Measurements from ENCODE around the gene SLC25A40. TPM values are rescaled to one million over a fixed set of nuclear protein-coding genes. Genes with fewer than 3 reads are reported as not detected.
"Not testable (repeated sequence)": the region's sequence is repeated elsewhere in the genome, so short reads cannot be mapped to it uniquely, and the experiment has no call there.

SLC25A40 gene
- total RNA-seq, 4 donors from 2014 or later, result 8.3 to 16.8 (median 9.9) TPM

GRCh38 chr7:87837597-87837996, 38.6 kb downstream of the SLC25A40 start:
- H3K36me3 ChIP-seq, result peaks cover 0 to 34% (median 0%) of the 10 kb centered on the region in 3 donors
- 52 to 89% methylated on average over 1 of the region's 1 CpG for WGBS, 2 donors
- DNase-seq, result no peak
- H3K4me1 ChIP-seq, result no peaks in the 10 kb centered on the region
- H3K27ac ChIP-seq, result no peak overlapping the region
- intact Hi-C loops (cut with DNase I), result no loop called here
- no peak overlapping the region for H3K4me3 ChIP-seq
- TF ChIP-seq, protein P1, sequence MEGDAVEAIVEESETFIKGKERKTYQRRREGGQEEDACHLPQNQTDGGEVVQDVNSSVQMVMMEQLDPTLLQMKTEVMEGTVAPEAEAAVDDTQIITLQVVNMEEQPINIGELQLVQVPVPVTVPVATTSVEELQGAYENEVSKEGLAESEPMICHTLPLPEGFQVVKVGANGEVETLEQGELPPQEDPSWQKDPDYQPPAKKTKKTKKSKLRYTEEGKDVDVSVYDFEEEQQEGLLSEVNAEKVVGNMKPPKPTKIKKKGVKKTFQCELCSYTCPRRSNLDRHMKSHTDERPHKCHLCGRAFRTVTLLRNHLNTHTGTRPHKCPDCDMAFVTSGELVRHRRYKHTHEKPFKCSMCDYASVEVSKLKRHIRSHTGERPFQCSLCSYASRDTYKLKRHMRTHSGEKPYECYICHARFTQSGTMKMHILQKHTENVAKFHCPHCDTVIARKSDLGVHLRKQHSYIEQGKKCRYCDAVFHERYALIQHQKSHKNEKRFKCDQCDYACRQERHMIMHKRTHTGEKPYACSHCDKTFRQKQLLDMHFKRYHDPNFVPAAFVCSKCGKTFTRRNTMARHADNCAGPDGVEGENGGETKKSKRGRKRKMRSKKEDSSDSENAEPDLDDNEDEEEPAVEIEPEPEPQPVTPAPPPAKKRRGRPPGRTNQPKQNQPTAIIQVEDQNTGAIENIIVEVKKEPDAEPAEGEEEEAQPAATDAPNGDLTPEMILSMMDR (IDR thresholded peaks at IDR 0.05), result no peak
- TF ChIP-seq POLR2A (IDR thresholded peaks at IDR 0.05), result no peak
- H3K27me3 ChIP-seq, result no peaks in the 10 kb centered on the region
- no peaks in the 10 kb centered on the region for H3K9me3 ChIP-seq

GRCh38 chr7:87833130-87833529, 43.0 kb downstream of the SLC25A40 start:
- no peak overlapping the region for H3K4me3 ChIP-seq
- intact Hi-C loops (cut with DNase I), result no loop called here
- H3K27ac ChIP-seq, result no peak overlapping the region
- no peaks in the 10 kb centered on the region for H3K4me1 ChIP-seq
- TF ChIP-seq, protein P1 (IDR thresholded peaks at IDR 0.05), result no peak
- no peak for TF ChIP-seq POLR2A (IDR thresholded peaks at IDR 0.05)
- H3K9me3 ChIP-seq, result no peaks in the 10 kb centered on the region
- H3K27me3 ChIP-seq, result no peaks in the 10 kb centered on the region
- DNase-seq, result no peak
- WGBS, 2 donors, result 77 to 93% methylated on average over 1 of the region's 1 CpG
- peaks cover 0 to 28% (median 0%) of the 10 kb centered on the region in 3 donors for H3K36me3 ChIP-seq

DNA sequence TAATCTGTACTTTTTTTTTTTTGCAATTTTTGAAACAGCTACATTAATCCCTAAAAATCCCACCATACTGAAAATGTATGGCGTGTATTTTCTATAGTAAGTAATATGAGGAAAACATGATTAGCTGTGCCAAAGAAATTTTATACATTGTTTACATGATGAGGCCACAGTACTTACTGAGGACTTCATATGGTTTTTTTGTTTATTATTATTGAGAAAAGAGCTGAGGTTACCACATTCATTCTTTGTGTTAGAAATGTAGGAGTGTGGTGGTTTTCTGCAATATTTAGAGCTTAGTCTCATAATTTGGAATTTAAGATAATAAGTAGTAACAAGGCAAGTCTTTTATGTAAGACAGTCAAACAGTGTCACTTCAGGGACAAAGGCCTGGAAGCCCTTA, 45.1 kb downstream of the SLC25A40 start:
- Histone ChIP-seq H3K27me3 (no peaks in the 10 kb centered on the region), H3K9me3 (no peaks in the 10 kb centered on the region), H3K36me3 (peaks cover 0 to 18% (median 0%) of the 10 kb centered on the region in 3 donors), H3K4me3 (no peak overlapping the region), H3K4me1 (no peaks in the 10 kb centered on the region), H3K27ac (no peak overlapping the region)
- TF ChIP-seq, protein P1 (IDR thresholded peaks at IDR 0.05), result no peak
- no peak for TF ChIP-seq POLR2A (IDR thresholded peaks at IDR 0.05)
- 91 to 95% methylated on average over 1 of the region's 1 CpG for WGBS, 2 donors
- intact Hi-C loops (cut with DNase I), result no loop called here
- no peak for DNase-seq

GRCh38 chr7:87828383-87828782, 47.8 kb downstream of the SLC25A40 start:
- Histone ChIP-seq H3K36me3 (peaks cover 0 to 11% (median 0%) of the 10 kb centered on the region in 3 donors), H3K9me3 (peaks cover 0 to 18% (median 0%) of the 10 kb centered on the region in 3 donors)
- H3K27ac ChIP-seq; DNase-seq; H3K27me3 ChIP-seq; intact Hi-C loops (cut with DNase I); H3K4me3 ChIP-seq; H3K4me1 ChIP-seq: not testable (repeated sequence)
- 59 to 68% methylated on average over 1 of the region's 1 CpG for WGBS, 2 donors

GRCh38 chr7:87825369-87825768, 50.8 kb downstream of the SLC25A40 start:
- not testable (repeated sequence) for DNase-seq
- WGBS, 2 donors, result 100% methylated on average over 1 to 2 of the region's 2 CpGs

GRCh38 chr7:87822056-87822455, 54.1 kb downstream of the SLC25A40 start:
- 90 to 94% methylated on average over 3 of the region's 4 CpGs for WGBS, 2 donors

More at GRCh38 chr7:87825369-87825768, 50.8 kb downstream of the SLC25A40 start:
- intact Hi-C loops (cut with DNase I); H3K27me3 ChIP-seq; H3K36me3 ChIP-seq; H3K4me3 ChIP-seq; H3K4me1 ChIP-seq; H3K27ac ChIP-seq: not testable (repeated sequence)
- H3K9me3 ChIP-seq, result peaks cover 0 to 18% (median 0%) of the 10 kb centered on the region in 3 donors

GRCh38 chr7:87818336-87818735, 57.8 kb downstream of the SLC25A40 start:
- intact Hi-C loops (cut with DNase I), result no loop called here
- no peak overlapping the region for H3K27ac ChIP-seq
- TF ChIP-seq, protein P1 (IDR thresholded peaks at IDR 0.05), result no peak
- no peak for TF ChIP-seq POLR2A (IDR thresholded peaks at IDR 0.05)
- no peaks in the 10 kb centered on the region for H3K4me1 ChIP-seq
- H3K4me3 ChIP-seq, result no peak overlapping the region
- no peaks in the 10 kb centered on the region for H3K9me3 ChIP-seq
- DNase-seq, result no peak
- H3K36me3 ChIP-seq, result no peaks in the 10 kb centered on the region
- H3K27me3 ChIP-seq, result no peaks in the 10 kb centered on the region

More at GRCh38 chr7:87822056-87822455, 54.1 kb downstream of the SLC25A40 start:
- H3K9me3 ChIP-seq, result peaks cover 0 to 18% (median 0%) of the 10 kb centered on the region in 3 donors
- H3K4me3 ChIP-seq; intact Hi-C loops (cut with DNase I); H3K4me1 ChIP-seq; H3K36me3 ChIP-seq; DNase-seq; H3K27me3 ChIP-seq; H3K27ac ChIP-seq: not testable (repeated sequence)
